Hepatocyte (in vitro differentiated cells): ENCODE measurements around the gene DCDC2. TPM values are rescaled to one million over a fixed set of nuclear protein-coding genes. Genes with fewer than 3 reads are reported as not detected.

Experiments used
- DNase-seq: peaks from one replicate; pipeline ENCODE4 v3.0.0-alpha.2; 2016; ENCODE audit warnings: low spot score
- H2AFZ ChIP-seq: fragments of 200-600 bp; sonication (generic); 2 replicates; pipeline ENCODE4 v1.6.0; 2016; ENCODE audit warnings: antibody characterized with exemption, mild to moderate bottlenecking
- H3K27ac ChIP-seq: fragments of 200-600 bp; sonication (generic); 2 replicates; pipeline ENCODE4 v1.5.1; 2016; ENCODE audit warnings: mild to moderate bottlenecking
- H3K27me3 ChIP-seq: fragments of 200-600 bp; sonication (generic); 2 replicates; pipeline ENCODE4 v1.6.1; 2016
- H3K36me3 ChIP-seq: fragments of 200-600 bp; sonication (generic); replicated peaks from 2 replicates; pipeline ENCODE4 v1.5.1; 2016; ENCODE audit warnings: low read depth; ENCODE audit not compliant: insufficient read depth
- H3K4me1 ChIP-seq: fragments of 200-600 bp; sonication (generic); 2 replicates; pipeline ENCODE4 v1.5.1; 2016; ENCODE audit warnings: mild to moderate bottlenecking, moderate library complexity; ENCODE audit not compliant: insufficient read depth
- H3K4me2 ChIP-seq: fragments of 200-600 bp; sonication (generic); 2 replicates; pipeline ENCODE4 v1.6.0; 2016
- H3K4me3 ChIP-seq: fragments of 200-600 bp; sonication (generic); 2 replicates; pipeline ENCODE4 v1.5.1; 2016; ENCODE audit warnings: mild to moderate bottlenecking
- H3K79me2 ChIP-seq: fragments of 200-600 bp; sonication (generic); 2 replicates; pipeline ENCODE4 v1.6.0; 2017; ENCODE audit warnings: mild to moderate bottlenecking
- H3K9me2 ChIP-seq: fragments of 200-600 bp; sonication (generic); replicated peaks from 2 replicates; pipeline ENCODE4 v1.6.0; 2017; ENCODE audit warnings: mild to moderate bottlenecking; ENCODE audit not compliant: insufficient read depth
- H3K9me3 ChIP-seq: fragments of 200-600 bp; sonication (generic); 2 replicates; pipeline ENCODE4 v1.5.1; 2016; ENCODE audit warnings: low read depth, mild to moderate bottlenecking
- H4K20me1 ChIP-seq: fragments of 200-600 bp; sonication (generic); 2 replicates; pipeline ENCODE4 v1.6.0; 2016; ENCODE audit warnings: mild to moderate bottlenecking; ENCODE audit not compliant: insufficient read depth, poor library complexity, severe bottlenecking
- EZH2 ChIP-seq: fragments of 200-600 bp; sonication (generic); IDR thresholded peaks from 2 replicates; pipeline ENCODE4 v1.6.1; 2016; ENCODE audit warnings: antibody characterized with exemption, mild to moderate bottlenecking, borderline replicate concordance
- EZH2phosphoT487 ChIP-seq: fragments of 200-600 bp; sonication (generic); IDR thresholded peaks from one replicate; pipeline ENCODE4 v1.6.1; 2018; ENCODE audit warnings: antibody characterized with exemption, mild to moderate bottlenecking, low read depth, moderate library complexity; ENCODE audit not compliant: unreplicated experiment, severe bottlenecking
- WGBS: methylation state at CpG from one replicate; pipeline ENCODE4 v1.1.6; 2016; ENCODE audit warnings: low lambda C conversion rate; ENCODE audit errors: missing lambda C conversion rate; 5-methylcytosine and 5-hydroxymethylcytosine counted together
- polyA plus RNA-seq: library from polyadenylated mRNA; unstranded; fragments of >200 nt; fragmentation: Nextera tagmentation; extraction: Ambion mirVana; gene quantifications from 2 replicates; pipeline ENCODE4 v1.2.1, GENCODE V29; 2016
- total RNA-seq: library from RNA; depleted of rRNA; stranded (reverse); fragments of >200 nt; gene quantifications from 2 replicates; pipeline ENCODE4 v1.2.3, GENCODE V29; 2014
- TF ChIP-seq, protein P1 (sequence below): fragments of 200-600 bp; sonication (generic); IDR thresholded peaks from 2 replicates; pipeline ENCODE4 v1.5.1; 2016; ENCODE audit warnings: antibody characterized with exemption, mild to moderate bottlenecking; ENCODE audit not compliant: poor library complexity

DCDC2 gene
- total and polyA plus RNA-seq, 2 experiments from 2014 or later, result 2.7 to 4.7 TPM

DNA sequence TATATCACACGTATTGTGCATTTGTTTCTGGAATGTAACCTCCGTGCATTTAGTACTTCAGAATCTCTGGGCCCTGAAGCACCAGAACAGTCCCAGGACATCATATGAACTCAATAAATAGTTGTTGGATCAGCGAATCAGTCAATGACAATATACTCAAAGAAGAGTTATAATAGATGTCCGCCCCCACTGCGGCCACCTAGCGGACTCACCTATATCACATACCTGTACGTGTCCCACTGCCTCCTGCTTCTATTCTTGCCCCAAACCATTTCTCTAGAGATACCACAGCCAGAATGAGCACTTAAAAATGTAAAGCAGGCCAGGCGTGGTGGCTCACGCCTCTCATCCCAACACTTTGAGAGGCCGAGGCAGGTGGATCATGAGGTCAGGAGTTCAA, 73.9 kb downstream of the DCDC2 start:
- H2AFZ ChIP-seq, result no peak overlapping the region
- H3K4me2 ChIP-seq, result no peak overlapping the region
- H3K27ac ChIP-seq, result no peak overlapping the region
- no peaks in the 10 kb centered on the region for H3K79me2 ChIP-seq
- no peaks in the 10 kb centered on the region for H3K9me3 ChIP-seq
- H3K9me2 ChIP-seq, result no peaks in the 10 kb centered on the region
- no peak overlapping the region for H3K4me3 ChIP-seq
- TF ChIP-seq, protein P1, sequence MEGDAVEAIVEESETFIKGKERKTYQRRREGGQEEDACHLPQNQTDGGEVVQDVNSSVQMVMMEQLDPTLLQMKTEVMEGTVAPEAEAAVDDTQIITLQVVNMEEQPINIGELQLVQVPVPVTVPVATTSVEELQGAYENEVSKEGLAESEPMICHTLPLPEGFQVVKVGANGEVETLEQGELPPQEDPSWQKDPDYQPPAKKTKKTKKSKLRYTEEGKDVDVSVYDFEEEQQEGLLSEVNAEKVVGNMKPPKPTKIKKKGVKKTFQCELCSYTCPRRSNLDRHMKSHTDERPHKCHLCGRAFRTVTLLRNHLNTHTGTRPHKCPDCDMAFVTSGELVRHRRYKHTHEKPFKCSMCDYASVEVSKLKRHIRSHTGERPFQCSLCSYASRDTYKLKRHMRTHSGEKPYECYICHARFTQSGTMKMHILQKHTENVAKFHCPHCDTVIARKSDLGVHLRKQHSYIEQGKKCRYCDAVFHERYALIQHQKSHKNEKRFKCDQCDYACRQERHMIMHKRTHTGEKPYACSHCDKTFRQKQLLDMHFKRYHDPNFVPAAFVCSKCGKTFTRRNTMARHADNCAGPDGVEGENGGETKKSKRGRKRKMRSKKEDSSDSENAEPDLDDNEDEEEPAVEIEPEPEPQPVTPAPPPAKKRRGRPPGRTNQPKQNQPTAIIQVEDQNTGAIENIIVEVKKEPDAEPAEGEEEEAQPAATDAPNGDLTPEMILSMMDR, result no peak
- TF ChIP-seq EZH2phosphoT487 (no peak), EZH2 (no peak)
- no peaks in the 10 kb centered on the region for H3K4me1 ChIP-seq
- no peak for DNase-seq
- no peaks in the 10 kb centered on the region for H4K20me1 ChIP-seq
- 89% methylated on average over 10 of the region's 10 CpGs for WGBS
- no peaks in the 10 kb centered on the region for H3K36me3 ChIP-seq
- no peaks in the 10 kb centered on the region for H3K27me3 ChIP-seq

DNA sequence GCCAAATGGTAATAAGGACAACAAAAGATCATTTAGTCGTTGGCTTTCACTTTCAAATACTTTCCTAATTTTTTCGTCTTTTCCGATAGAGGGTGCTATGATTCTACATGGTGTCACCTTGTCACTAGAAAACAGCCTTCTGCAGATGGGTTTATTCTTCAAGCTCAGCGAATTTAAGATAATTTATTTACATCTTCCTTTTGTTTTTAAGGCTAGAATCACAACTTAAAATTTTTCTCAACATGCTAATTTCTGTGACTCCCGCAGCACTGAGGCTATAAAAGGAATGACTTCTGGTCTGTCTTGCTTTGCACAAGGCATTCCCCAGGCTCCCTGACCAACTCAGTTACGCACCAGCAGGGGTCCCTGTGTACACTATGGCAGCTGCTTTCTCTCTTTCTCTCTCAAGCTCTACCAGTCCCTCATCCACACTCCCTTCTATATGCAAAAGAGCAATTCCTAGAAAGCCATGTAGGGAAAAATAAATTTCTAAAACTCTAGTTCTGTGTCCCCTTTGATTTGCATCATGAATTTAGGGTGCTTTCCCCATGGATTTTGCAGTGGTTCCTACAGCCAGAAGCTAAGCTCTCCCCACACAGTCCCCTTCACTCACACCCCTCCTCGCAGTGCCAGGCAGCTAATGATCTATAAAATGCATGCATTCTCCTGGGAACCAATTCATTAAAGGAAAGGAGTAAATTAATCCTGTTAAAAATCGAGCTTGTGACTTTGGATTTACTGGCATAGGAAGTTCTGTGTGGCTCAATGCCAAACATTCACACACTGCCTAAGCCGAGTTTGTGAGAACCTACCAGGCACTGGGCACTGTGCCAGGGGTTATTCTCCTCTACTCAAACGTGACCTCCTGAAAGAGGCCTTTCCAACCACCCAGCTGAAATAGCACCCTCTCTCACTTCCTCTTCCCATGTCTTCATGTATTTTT, 74.5 kb downstream of the DCDC2 start:
- 15% methylated on average over 10 of the region's 10 CpGs for WGBS
- no peak overlapping the region for H3K4me3 ChIP-seq
- DNase-seq, result peak; percentile 87
- no peaks in the 10 kb centered on the region for H3K36me3 ChIP-seq
- H4K20me1 ChIP-seq, result no peaks in the 10 kb centered on the region
- peak overlapping the region; percentile 24 for H2AFZ ChIP-seq
- H3K9me3 ChIP-seq, result no peaks in the 10 kb centered on the region
- H3K79me2 ChIP-seq, result no peaks in the 10 kb centered on the region
- H3K27me3 ChIP-seq, result no peaks in the 10 kb centered on the region
- H3K4me2 ChIP-seq, result peak overlapping the region; percentile 73
- H3K27ac ChIP-seq, result no peak overlapping the region
- H3K9me2 ChIP-seq, result no peaks in the 10 kb centered on the region
- H3K4me1 ChIP-seq, result no peaks in the 10 kb centered on the region
- TF ChIP-seq, protein P1, result peak; percentile 87
- TF ChIP-seq EZH2phosphoT487, result no peak
- no peak for TF ChIP-seq EZH2

- DNase-seq, result peak; percentile 34
- no peak overlapping the region for H3K27ac ChIP-seq
- H3K9me3 ChIP-seq, result no peaks in the 10 kb centered on the region
- no peaks in the 10 kb centered on the region for H3K4me1 ChIP-seq
- H3K27me3 ChIP-seq, result no peaks in the 10 kb centered on the region
- H3K4me2 ChIP-seq, result no peak overlapping the region
- no peaks in the 10 kb centered on the region for H3K9me2 ChIP-seq
- H3K79me2 ChIP-seq, result no peaks in the 10 kb centered on the region
- no peak overlapping the region for H3K4me3 ChIP-seq
- H3K36me3 ChIP-seq, result no peaks in the 10 kb centered on the region
- TF ChIP-seq EZH2phosphoT487 (no peak), EZH2 (no peak)
- TF ChIP-seq, protein P1, result peak; percentile 71
- H4K20me1 ChIP-seq, result no peaks in the 10 kb centered on the region
- H2AFZ ChIP-seq, result no peak overlapping the region
- 7% methylated on average over 1 of the region's 1 CpG for WGBS
These were observed 83.3 kb downstream of the DCDC2 start for GRCh38 chr6:24274441-24275083.
